ENCODE measurements around the gene MGST2. TPM values are rescaled to one million over a fixed set of nuclear protein-coding genes. Genes with fewer than 3 reads are reported as not detected.

MGST2 gene
- total and polyA plus RNA-seq, 10 of the 15 experiments (the other 5 are each of a cell fraction or from before 2014, with no cell fraction given), result 19.0 to 50.1 (median 30.6) TPM

GRCh38 chr4:139686130-139686529, 20.5 kb downstream of the MGST2 start:
- ChIA-PET POLR2A (no interaction called here), SMC1A (ENCODE audit: uncharacterized antibody, unreplicated experiment) (no interaction called here), RAD21 (ENCODE audit: unreplicated experiment) (no interaction called here), CTCF (no interaction called here)
- H3K4me1 ChIP-seq (ENCODE audit: control insufficient read depth, insufficient read depth, low read length), result no peaks in the 10 kb centered on the region
- no peaks in the 10 kb centered on the region for H3K9me3 ChIP-seq (replicated peaks; ENCODE audit: control insufficient read depth, insufficient read depth, low read length)
- WGBS (ENCODE audit: insufficient coverage, insufficient replicate concordance, low lambda C conversion rate, missing lambda C conversion rate), result 71% methylated on average over 1 of the region's 1 CpG
- no peak overlapping the region for H3K4me3 ChIP-seq
- no peak overlapping the region for H2AFZ ChIP-seq (ENCODE audit: control insufficient read depth, low read depth, low read length)
- peaks cover 0 to under 1% of the 10 kb centered on the region in 2 experiments; a peak in 1 of 4 replicates for H3K36me3 ChIP-seq (ENCODE audit: control insufficient read depth in 2 of 2, insufficient read depth in 2 of 2, low read length in 1 of 2)
- intact Hi-C loops (cut with micrococcal nuclease; ENCODE audit: unreplicated experiment), result no loop called here
- no peak overlapping the region for H3K4me2 ChIP-seq (ENCODE audit: control insufficient read depth, insufficient read depth)
- H3K9ac ChIP-seq (ENCODE audit: control insufficient read depth, insufficient read depth, low read length), result no peak overlapping the region
- no peaks in the 10 kb centered on the region for H3K79me2 ChIP-seq (ENCODE audit: control insufficient read depth, insufficient read depth, low read length)
- BruUV-seq (replicated peaks), result no TSS peak
- FAIRE-seq, result no peak
- in situ Hi-C loops (cut with MboI), result no loop called here
- no peaks in the 10 kb centered on the region for H3K27me3 ChIP-seq (replicated peaks in 1 of 2; ENCODE audit: control insufficient read depth in 2 of 2, insufficient read depth in 2 of 2, low read length in 1 of 2)
- DNase-seq (ENCODE audit: low read depth, low spot score), result no peak
- H3K27ac ChIP-seq (ENCODE audit: control insufficient read depth, insufficient read depth), result no peak overlapping the region
- no peaks in the 10 kb centered on the region for H4K20me1 ChIP-seq (ENCODE audit: control insufficient read depth, insufficient read depth)
- no peak for ATAC-seq
- no peak for TF ChIP-seq NFIC (IDR thresholded peaks at IDR 0.05; ENCODE audit: low read depth, low read length)
- TF ChIP-seq RFX5 (IDR thresholded peaks at IDR 0.05; ENCODE audit: low read depth, low read length), result no peak
- no peak for TF ChIP-seq SUPT20H (IDR thresholded peaks at IDR 0.05; ENCODE audit: borderline replicate concordance, control insufficient read depth, low read depth, low read length)
- TF ChIP-seq POU2F2 (IDR thresholded peaks at IDR 0.05; ENCODE audit: borderline replicate concordance, low read depth, low read length), result no peak
- TF ChIP-seq TAF1 (IDR thresholded peaks at IDR 0.05; ENCODE audit: borderline replicate concordance, low read depth, low read length), result no peak
- no peak for TF ChIP-seq TCF12 (IDR thresholded peaks at IDR 0.05; ENCODE audit: low read depth, low read length)
- TF ChIP-seq NBN (IDR thresholded peaks at IDR 0.05), result no peak
- no peak for TF ChIP-seq YBX1 (IDR thresholded peaks at IDR 0.05)
- TF ChIP-seq ZBED1 (IDR thresholded peaks at IDR 0.05; ENCODE audit: borderline replicate concordance), result no peak
- TF ChIP-seq BMI1 (IDR thresholded peaks at IDR 0.05; ENCODE audit: borderline replicate concordance), result no peak
- no peak for TF ChIP-seq BHLHE40 (IDR thresholded peaks at IDR 0.05; ENCODE audit: borderline replicate concordance in 1 of 2, low read depth in 2 of 2, low read length in 1 of 2)
- TF ChIP-seq, protein P1, sequence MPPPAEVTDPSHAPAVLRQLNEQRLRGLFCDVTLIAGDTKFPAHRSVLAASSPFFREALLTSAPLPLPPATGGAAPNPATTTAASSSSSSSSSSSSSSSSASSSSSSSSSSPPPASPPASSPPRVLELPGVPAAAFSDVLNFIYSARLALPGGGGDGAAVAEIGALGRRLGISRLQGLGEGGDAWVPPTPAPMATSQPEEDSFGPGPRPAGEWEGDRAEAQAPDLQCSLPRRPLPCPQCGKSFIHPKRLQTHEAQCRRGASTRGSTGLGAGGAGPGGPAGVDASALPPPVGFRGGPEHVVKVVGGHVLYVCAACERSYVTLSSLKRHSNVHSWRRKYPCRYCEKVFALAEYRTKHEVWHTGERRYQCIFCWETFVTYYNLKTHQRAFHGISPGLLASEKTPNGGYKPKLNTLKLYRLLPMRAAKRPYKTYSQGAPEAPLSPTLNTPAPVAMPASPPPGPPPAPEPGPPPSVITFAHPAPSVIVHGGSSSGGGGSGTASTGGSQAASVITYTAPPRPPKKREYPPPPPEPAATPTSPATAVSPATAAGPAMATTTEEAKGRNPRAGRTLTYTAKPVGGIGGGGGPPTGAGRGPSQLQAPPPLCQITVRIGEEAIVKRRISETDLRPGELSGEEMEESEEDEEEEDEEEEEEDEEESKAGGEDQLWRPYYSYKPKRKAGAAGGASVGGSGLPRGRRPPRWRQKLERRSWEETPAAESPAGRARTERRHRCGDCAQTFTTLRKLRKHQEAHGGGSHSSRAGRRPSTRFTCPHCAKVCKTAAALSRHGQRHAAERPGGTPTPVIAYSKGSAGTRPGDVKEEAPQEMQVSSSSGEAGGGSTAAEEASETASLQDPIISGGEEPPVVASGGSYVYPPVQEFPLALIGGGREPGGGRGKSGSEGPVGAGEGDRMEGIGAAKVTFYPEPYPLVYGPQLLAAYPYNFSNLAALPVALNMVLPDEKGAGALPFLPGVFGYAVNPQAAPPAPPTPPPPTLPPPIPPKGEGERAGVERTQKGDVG (CRISPR knock-in tag; IDR thresholded peaks at IDR 0.05), result no peak
- no peak for TF ChIP-seq POLR2AphosphoS2 (IDR thresholded peaks at IDR 0.05; ENCODE audit: low read depth, low read length)
- no peak for TF ChIP-seq CUX1 (IDR thresholded peaks at IDR 0.05; ENCODE audit: insufficient replicate concordance, low read depth, low read length)
- no peak for TF ChIP-seq CBFB (IDR thresholded peaks at IDR 0.05; ENCODE audit: low read depth)
- no peak for TF ChIP-seq WRNIP1 (IDR thresholded peaks at IDR 0.05; ENCODE audit: borderline replicate concordance, low read depth, low read length)
- TF ChIP-seq CHD2 (IDR thresholded peaks at IDR 0.05; ENCODE audit: borderline replicate concordance, low read depth, low read length), result no peak
- TF ChIP-seq SMC3 (IDR thresholded peaks at IDR 0.05; ENCODE audit: borderline replicate concordance, low read length), result no peak
- no peak for TF ChIP-seq GABPA (IDR thresholded peaks at IDR 0.05; ENCODE audit: low read depth)
